Measurements from ENCODE around the gene CCR4. TPM values are rescaled to one million over a fixed set of nuclear protein-coding genes. Genes with fewer than 3 reads are reported as not detected.

Gene CCR4
- total and polyA plus RNA-seq, 9 of the 15 experiments (the other 6 are each of a cell fraction or from before 2014, with no cell fraction given): 0.04 to 0.47 (median 0.25) TPM; not detected in 1

- no peak; the same call in 1 of the 2 replicates for TF ChIP-seq JUND (IDR thresholded peaks at IDR 0.05; ENCODE audit: borderline replicate concordance, low read depth, low read length)
- TF ChIP-seq JUND (tag; IDR thresholded peaks at IDR 0.05; ENCODE audit: borderline replicate concordance, low read depth, low read length): peak; percentile 58; the same call in 2 of the 3 replicates
- TF ChIP-seq, protein P1, sequence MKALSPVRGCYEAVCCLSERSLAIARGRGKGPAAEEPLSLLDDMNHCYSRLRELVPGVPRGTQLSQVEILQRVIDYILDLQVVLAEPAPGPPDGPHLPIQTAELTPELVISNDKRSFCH (CRISPR knock-in tag; IDR thresholded peaks at IDR 0.05): no peak
- TF ChIP-seq, protein P1 (tag; IDR thresholded peaks at IDR 0.05): 0 out of 2 replicates have a peak, but pooled peaks have one; percentile 55
- peak in 1 of 3 experiments; percentile 39 for TF ChIP-seq YY1 (IDR thresholded peaks at IDR 0.05; ENCODE audit: borderline replicate concordance in 1 of 3, control insufficient read depth in 1 of 3, extremely low read depth in 1 of 3, insufficient read depth in 3 of 3, insufficient read length in 1 of 3, insufficient replicate concordance in 2 of 3, low read depth in 1 of 3, low read length in 2 of 3)
- TF ChIP-seq CREB1 (IDR thresholded peaks at IDR 0.05): peak; percentile 46; the same call in 1 of the 2 replicates
- peak; percentile 22; the same call in 1 of the 2 replicates for TF ChIP-seq CREB1 (CRISPR knock-in tag; IDR thresholded peaks at IDR 0.05)
- 0 out of 2 replicates have a peak, but pooled peaks have one; percentile 33 for TF ChIP-seq ZNF24 (IDR thresholded peaks at IDR 0.05)
- TF ChIP-seq, protein P2, sequence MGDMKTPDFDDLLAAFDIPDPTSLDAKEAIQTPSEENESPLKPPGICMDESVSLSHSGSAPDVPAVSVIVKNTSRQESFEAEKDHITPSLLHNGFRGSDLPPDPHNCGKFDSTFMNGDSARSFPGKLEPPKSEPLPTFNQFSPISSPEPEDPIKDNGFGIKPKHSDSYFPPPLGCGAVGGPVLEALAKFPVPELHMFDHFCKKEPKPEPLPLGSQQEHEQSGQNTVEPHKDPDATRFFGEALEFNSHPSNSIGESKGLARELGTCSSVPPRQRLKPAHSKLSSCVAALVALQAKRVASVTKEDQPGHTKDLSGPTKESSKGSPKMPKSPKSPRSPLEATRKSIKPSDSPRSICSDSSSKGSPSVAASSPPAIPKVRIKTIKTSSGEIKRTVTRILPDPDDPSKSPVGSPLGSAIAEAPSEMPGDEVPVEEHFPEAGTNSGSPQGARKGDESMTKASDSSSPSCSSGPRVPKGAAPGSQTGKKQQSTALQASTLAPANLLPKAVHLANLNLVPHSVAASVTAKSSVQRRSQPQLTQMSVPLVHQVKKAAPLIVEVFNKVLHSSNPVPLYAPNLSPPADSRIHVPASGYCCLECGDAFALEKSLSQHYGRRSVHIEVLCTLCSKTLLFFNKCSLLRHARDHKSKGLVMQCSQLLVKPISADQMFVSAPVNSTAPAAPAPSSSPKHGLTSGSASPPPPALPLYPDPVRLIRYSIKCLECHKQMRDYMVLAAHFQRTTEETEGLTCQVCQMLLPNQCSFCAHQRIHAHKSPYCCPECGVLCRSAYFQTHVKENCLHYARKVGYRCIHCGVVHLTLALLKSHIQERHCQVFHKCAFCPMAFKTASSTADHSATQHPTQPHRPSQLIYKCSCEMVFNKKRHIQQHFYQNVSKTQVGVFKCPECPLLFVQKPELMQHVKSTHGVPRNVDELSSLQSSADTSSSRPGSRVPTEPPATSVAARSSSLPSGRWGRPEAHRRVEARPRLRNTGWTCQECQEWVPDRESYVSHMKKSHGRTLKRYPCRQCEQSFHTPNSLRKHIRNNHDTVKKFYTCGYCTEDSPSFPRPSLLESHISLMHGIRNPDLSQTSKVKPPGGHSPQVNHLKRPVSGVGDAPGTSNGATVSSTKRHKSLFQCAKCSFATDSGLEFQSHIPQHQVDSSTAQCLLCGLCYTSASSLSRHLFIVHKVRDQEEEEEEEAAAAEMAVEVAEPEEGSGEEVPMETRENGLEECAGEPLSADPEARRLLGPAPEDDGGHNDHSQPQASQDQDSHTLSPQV (IDR thresholded peaks at IDR 0.05): peak; percentile 86
- peak; percentile 42; the same call in 1 of the 2 replicates for TF ChIP-seq MTA3 (IDR thresholded peaks at IDR 0.05; ENCODE audit: borderline replicate concordance)
- TF ChIP-seq NR2C2 (CRISPR knock-in tag; IDR thresholded peaks at IDR 0.05): peak; percentile 78
- no peak for TF ChIP-seq NR2C2 (tag; IDR thresholded peaks at IDR 0.05)
- TF ChIP-seq SOX6 (IDR thresholded peaks at IDR 0.05): peak; percentile 60
- TF ChIP-seq SAFB2 (IDR thresholded peaks at IDR 0.05; ENCODE audit: borderline replicate concordance, low read depth, low read length, severe bottlenecking): no peak
- peak; percentile 84 for TF ChIP-seq MAX (CRISPR knock-in tag; IDR thresholded peaks at IDR 0.05)
- peak; percentile 69; the same call in 1 of the 2 replicates for TF ChIP-seq CHAMP1 (IDR thresholded peaks at IDR 0.05)
- TF ChIP-seq NR1H2 (CRISPR knock-in tag; IDR thresholded peaks at IDR 0.05): no peak
- TF ChIP-seq TEAD4 (IDR thresholded peaks at IDR 0.05; ENCODE audit: low read length): 0 out of 2 replicates have a peak, but pooled peaks have one; percentile 22
- TF ChIP-seq TEAD4 (CRISPR knock-in tag; IDR thresholded peaks at IDR 0.05; ENCODE audit: borderline replicate concordance): no peak
- TF ChIP-seq TEAD1 (CRISPR knock-in tag; IDR thresholded peaks at IDR 0.05): peak in 1 of 2 experiments; percentile 78; a peak in 1 of 4 replicates
- peak; percentile 48 to 51 for TF ChIP-seq NRF1 (conservative IDR thresholded peaks at IDR 0.05 in 1 of 2, IDR thresholded peaks at IDR 0.05 in 1 of 2)
These were observed 3.6 kb upstream of the CCR4 start (continued) for GRCh38 chr3:32947789-32948238.

All from K562 (cell line).